Renal cortex interstitium (tissue), 3 donors: ENCODE data around the gene KRTAP9-3. TPM values are rescaled to one million over a fixed set of nuclear protein-coding genes. Genes with fewer than 3 reads are reported as not detected.

Source experiments
- polyA plus RNA-seq, 3 donors: library from polyadenylated mRNA; unstranded; fragments of 120-200 nt; gene quantifications; one replicate each; pipeline ENCODE4 v1.2.1, GENCODE V29; 2013; ENCODE audit not compliant: insufficient read length in 3 of 3

Gene KRTAP9-3
- polyA plus RNA-seq, 3 donors, result not detected

Other genes starting within 250 kb of the KRTAP9-3 start
- gene KRT40, start 248.1 kb upstream of the KRTAP9-3 start, polyA plus RNA-seq, result not detected
- not detected for gene KRTAP3-3, start 238.3 kb upstream of the KRTAP9-3 start, polyA plus RNA-seq
- gene KRTAP3-2, start 232.5 kb upstream of the KRTAP9-3 start, polyA plus RNA-seq, result not detected
- gene KRTAP3-1, start 223.3 kb upstream of the KRTAP9-3 start, polyA plus RNA-seq, result not detected
- not detected for gene KRTAP1-5, start 205.2 kb upstream of the KRTAP9-3 start, polyA plus RNA-seq
- not detected for gene KRTAP1-4, start 202.3 kb upstream of the KRTAP9-3 start, polyA plus RNA-seq
- gene KRTAP1-3, start 197.6 kb upstream of the KRTAP9-3 start, polyA plus RNA-seq, result not detected
- not detected for gene KRTAP1-1, start 191.0 kb upstream of the KRTAP9-3 start, polyA plus RNA-seq
- not detected for gene KRTAP2-1, start 185.1 kb upstream of the KRTAP9-3 start, polyA plus RNA-seq
- not detected for gene KRTAP2-2, start 177.2 kb upstream of the KRTAP9-3 start, polyA plus RNA-seq
- not detected for gene KRTAP2-3, start 172.3 kb upstream of the KRTAP9-3 start, polyA plus RNA-seq
- gene KRTAP2-4, start 166.6 kb upstream of the KRTAP9-3 start, polyA plus RNA-seq, result not detected
- gene KRTAP4-7, start 148.3 kb upstream of the KRTAP9-3 start, polyA plus RNA-seq, result not detected
- not detected for gene KRTAP4-8, start 134.3 kb upstream of the KRTAP9-3 start, polyA plus RNA-seq
- gene KRTAP4-16, start 130.2 kb upstream of the KRTAP9-3 start, polyA plus RNA-seq, result not detected
- not detected for gene KRTAP4-9, start 127.1 kb upstream of the KRTAP9-3 start, polyA plus RNA-seq
- gene KRTAP4-11, start 114.1 kb upstream of the KRTAP9-3 start, polyA plus RNA-seq, result not detected
- not detected for gene KRTAP4-12, start 108.3 kb upstream of the KRTAP9-3 start, polyA plus RNA-seq
- gene KRTAP4-6, start 91.9 kb upstream of the KRTAP9-3 start, polyA plus RNA-seq, result not detected
- not detected for gene KRTAP4-5, start 82.6 kb upstream of the KRTAP9-3 start, polyA plus RNA-seq
- not detected for gene KRTAP4-4, start 71.7 kb upstream of the KRTAP9-3 start, polyA plus RNA-seq
- gene KRTAP4-3, start 64.2 kb upstream of the KRTAP9-3 start, polyA plus RNA-seq, result not detected
- gene KRTAP4-2, start 54.2 kb upstream of the KRTAP9-3 start, polyA plus RNA-seq, result not detected
- not detected for gene KRTAP4-1, start 47.5 kb upstream of the KRTAP9-3 start, polyA plus RNA-seq
- not detected for gene KRTAP9-1, start 42.6 kb upstream of the KRTAP9-3 start, polyA plus RNA-seq
- not detected for gene KRTAP9-2, start 5.8 kb upstream of the KRTAP9-3 start, polyA plus RNA-seq
- gene KRTAP9-8, start 5.5 kb downstream of the KRTAP9-3 start, polyA plus RNA-seq, result not detected
- not detected for gene KRTAP9-4, start 17.2 kb downstream of the KRTAP9-3 start, polyA plus RNA-seq
- gene KRTAP9-9, start 22.9 kb downstream of the KRTAP9-3 start, polyA plus RNA-seq, result not detected
- under 1 TPM in 1 of 3 donors, not detected in 2; 0.19 TPM for gene KRTAP9-6, start 32.9 kb downstream of the KRTAP9-3 start, polyA plus RNA-seq
- gene KRTAP9-7, start 43.2 kb downstream of the KRTAP9-3 start, polyA plus RNA-seq, result not detected
- not detected for gene KRTAP29-1, start 70.4 kb downstream of the KRTAP9-3 start, polyA plus RNA-seq
- not detected for gene KRTAP16-1, start 76.9 kb downstream of the KRTAP9-3 start, polyA plus RNA-seq
- under 1 TPM in 1 of 3 donors, not detected in 2; 0.17 TPM for gene KRTAP17-1, start 83.3 kb downstream of the KRTAP9-3 start, polyA plus RNA-seq
- not detected for gene KRT33A, start 118.4 kb downstream of the KRTAP9-3 start, polyA plus RNA-seq
- not detected for gene KRT33B, start 137.4 kb downstream of the KRTAP9-3 start, polyA plus RNA-seq
- not detected for gene KRT34, start 149.9 kb downstream of the KRTAP9-3 start, polyA plus RNA-seq
- not detected for gene KRT31, start 165.2 kb downstream of the KRTAP9-3 start, polyA plus RNA-seq
- gene KRT37, start 192.1 kb downstream of the KRTAP9-3 start, polyA plus RNA-seq, result not detected
- gene KRT38, start 208.5 kb downstream of the KRTAP9-3 start, polyA plus RNA-seq, result not detected
- gene KRT32, start 234.9 kb downstream of the KRTAP9-3 start, polyA plus RNA-seq, result not detected
- not detected for gene KRT35, start 248.7 kb downstream of the KRTAP9-3 start, polyA plus RNA-seq